SK-MEL-5 (cell line): ENCODE data around the gene GNPAT. TPM values are rescaled to one million over a fixed set of nuclear protein-coding genes. Genes with fewer than 3 reads are reported as not detected.
"Not testable (repeated sequence)": the region's sequence is repeated elsewhere in the genome, so short reads cannot be mapped to it uniquely, and the experiment has no call there.

Experiments
- DNase-seq: peaks from one replicate; pipeline ENCODE4 v3.0.0-alpha.2; 2016; ENCODE audit warnings: low read depth, low spot score
- in situ Hi-C: cut with HindIII; loops from 2 replicates; pipeline ENCODE4 v1.10.0; 2016; ENCODE audit warnings: low sequenced_read_pairs, high pct_unique_total_duplicates, low pct_unique_long_range_greater_than_20kb
- total RNA-seq: library from RNA; depleted of rRNA; stranded (reverse); fragments of >200 nt; shearing (Covaris generic); gene quantifications from 2 replicates; pipeline ENCODE4 v1.2.3, GENCODE V29; 2014

The GNPAT gene
- total RNA-seq, 1 experiment from 2014 or later = 50.1 TPM

DNA sequence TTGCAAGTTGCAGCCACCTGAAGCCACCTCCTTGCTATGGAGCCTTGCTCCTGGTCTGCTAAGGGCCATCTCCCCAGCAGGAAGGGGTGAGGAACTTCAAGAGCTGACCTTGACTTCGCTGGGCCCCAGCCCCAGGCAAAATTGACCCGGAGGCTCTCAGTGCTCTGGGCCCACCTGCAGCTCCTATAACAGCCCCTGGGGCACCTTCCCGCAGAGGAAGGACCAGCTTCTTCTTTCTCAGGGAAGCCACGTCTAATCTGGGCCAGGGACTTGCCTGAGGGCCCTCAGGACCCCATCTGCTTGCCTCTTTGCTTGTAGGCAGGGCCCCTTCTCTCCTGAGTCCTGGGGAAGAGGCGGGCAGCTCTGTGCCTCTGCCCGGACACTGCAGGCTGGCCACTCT, 30.9 kb upstream of the GNPAT start:
- in situ Hi-C loops = no loop called here
- no peak for DNase-seq

DNA sequence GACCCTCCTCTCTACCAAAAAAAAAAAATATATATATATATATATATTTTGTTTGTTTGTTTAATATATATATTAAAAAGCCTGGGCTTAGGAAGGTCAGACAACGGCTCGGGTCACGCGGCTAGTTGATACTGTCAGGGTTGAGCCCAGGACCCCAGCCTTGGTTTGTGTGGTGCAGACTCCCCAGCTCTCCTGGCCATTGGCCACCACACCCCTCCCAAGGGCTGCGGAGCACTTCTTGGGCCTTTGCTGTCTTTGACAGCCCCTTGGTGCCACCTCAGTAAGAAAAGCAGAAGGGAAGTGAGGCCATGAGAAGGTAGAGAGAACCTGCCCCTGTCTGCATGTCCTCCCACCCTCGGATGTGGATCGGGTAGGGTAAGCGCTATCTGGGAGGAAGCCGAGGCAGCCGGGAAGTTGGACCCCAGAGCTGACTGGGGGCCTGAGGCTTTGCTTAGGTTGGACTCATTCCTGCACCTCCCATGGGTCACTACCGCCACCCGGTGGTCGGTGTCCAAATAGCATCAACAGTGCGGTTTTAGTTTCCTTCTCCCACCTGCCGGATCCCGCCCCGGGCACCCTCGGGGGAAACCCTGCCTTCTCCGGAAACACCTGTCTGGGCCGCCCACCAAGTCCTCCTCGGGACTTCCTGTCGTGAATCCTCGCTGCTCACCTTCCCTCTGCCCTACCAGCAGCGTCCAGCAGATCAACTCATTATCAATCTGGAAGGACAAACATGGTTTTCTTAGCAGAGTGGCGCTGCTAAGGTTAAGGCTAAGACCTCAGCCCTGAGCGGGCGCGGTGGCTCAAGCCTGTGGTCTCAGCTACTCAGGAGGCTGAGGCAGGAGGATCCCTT, 29.8 kb upstream of the GNPAT start:
- in situ Hi-C loops = no loop called here
- DNase-seq = peak; percentile 82

DNA sequence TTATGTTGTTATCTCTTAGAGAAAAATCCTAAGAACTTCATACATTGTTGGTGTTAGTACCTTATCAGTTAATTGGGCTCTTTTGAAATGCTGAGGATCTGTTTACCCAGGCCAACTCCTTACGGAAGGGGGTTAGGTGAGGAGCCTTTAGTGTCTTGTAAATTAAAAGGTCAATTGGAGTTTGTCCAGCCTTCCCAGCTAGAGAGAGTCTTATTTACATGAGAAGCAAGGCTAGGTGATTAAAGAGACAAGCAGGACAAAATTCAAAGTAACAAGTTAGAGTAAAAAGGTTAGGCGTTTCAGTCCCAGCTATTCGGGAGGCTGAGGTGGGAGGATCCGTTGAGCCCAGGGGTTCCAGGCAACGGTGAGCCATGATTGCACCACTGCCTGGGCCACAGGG, 28.7 kb upstream of the GNPAT start:
- in situ Hi-C loops, DNase-seq: not testable (repeated sequence)

DNA sequence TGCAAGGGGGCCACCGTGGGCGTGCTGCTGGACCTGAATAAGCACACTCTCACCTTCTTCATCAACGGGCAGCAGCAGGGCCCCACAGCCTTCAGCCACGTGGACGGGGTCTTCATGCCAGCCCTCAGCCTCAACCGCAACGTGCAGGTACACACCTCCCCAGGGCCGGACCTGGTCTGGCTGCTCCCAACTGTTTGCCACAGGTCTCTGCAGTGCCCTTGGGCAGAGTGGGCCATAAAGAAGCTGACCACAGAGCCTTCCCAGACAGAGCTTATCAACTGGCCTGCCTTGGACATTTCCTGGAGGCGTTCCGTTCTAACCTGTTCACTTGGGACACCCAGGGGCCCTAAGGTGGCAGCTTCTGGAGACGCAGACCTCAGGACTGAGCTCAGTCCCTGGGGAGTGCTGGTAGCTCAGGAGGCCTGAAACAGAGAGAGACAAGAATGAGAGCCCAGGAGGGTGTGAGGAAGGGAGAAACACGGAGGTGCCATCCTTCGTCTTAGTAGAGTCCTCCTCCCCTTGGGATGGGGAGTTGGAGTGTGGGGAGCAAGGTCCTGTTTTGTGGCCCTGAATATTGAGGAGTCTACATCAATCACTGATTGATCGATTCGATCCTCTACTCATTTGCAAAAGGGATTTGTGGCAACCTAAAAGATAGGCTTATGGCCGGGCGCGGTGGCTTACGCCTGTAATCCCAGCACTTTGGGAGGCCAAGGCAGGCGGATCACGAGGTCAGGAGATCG, 27.0 kb upstream of the GNPAT start:
- in situ Hi-C loops = no loop called here

DNA sequence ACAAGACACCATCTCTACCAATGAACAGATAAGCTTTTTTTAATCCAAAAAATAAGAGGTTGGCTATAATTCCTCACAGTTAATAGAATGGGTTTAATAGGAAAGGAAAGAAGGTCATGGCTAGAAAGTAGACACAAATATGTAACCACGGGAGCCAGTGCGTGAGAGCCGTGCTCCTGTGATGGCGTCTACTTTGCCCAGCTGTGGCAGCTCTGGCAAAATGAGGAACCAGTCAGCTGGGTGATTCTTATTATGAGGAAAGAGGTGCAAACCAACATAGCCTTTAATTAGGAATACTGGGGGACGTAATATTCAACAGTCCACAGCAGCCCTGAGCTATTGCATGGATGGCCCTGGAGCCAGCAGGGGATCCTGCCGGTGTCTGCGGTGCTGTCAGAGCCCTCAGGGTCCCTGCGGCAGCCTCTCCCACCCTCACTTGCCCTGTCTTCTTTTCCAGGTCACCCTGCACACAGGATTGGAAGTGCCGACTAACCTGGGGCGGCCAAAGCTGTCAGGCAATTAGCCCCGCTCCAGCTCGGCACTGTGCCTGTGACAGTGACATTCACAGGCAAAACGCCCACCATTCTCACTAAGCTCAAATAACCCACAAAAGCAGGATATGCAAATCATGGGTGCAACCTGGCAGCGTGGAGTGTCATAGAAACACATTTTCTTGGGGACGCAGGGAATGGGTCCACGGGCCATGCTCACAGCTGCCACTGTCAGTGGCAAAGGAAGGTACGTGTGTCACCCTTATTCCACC, 25.9 kb upstream of the GNPAT start:
- DNase-seq = no peak
- in situ Hi-C loops = no loop called here

More for the DNA sequence above, 27.0 kb upstream of the GNPAT start:
- no peak for DNase-seq

DNA sequence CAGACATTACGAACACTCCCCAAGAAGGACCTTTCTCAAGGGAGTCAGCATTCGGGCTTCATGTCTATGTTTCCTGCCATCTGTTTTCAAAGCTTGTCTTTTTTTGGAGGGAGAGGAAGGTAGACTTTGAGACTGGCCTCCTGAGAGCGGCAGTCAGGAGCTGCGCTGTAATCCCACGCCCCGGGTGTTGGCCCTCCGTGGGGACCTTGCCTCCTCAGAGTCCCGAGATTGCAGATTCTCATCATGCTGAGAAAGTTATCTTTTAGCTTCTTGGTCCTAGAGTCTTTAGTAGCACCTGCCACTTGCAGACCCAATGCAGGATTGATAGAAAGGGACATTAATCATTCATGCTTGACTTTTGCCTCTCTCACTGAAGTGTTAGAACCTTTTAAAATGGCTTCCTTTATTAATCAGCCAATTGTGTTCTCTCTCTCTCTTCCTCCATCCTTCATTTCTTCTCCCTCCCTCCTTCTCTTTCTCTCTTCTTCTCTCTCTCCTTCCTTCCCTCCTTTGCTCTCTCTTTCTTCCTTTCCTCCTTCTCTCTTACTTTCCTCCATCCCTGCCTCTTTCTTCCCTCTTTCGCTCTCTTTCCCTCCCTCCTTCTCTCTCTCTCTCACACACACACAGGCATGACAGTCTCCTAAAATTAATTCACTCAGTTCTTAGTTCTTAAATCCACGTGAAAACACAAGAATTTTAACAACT, 25.2 kb upstream of the GNPAT start:
- in situ Hi-C loops = no loop called here
- no peak for DNase-seq

DNA sequence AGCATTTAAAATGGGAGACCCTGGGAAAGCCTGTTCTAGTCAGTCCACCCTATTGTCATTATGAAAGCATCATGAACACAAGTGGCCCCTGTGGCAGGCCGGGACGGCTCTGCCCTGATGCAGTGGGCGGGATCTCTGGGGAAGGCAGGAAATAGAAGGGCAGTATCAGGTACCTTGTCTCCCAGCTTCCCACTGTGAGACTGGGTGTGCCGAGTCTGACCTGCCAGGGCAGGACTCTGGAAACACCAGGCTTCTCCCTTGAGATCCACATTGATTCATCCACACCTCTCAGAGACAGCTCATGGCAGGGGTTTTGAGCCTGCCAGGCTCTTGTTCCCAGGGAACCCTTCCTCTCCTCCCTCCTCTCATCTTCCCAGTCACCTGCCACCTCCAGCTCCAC, 24.5 kb upstream of the GNPAT start:
- no peak for DNase-seq

DNA sequence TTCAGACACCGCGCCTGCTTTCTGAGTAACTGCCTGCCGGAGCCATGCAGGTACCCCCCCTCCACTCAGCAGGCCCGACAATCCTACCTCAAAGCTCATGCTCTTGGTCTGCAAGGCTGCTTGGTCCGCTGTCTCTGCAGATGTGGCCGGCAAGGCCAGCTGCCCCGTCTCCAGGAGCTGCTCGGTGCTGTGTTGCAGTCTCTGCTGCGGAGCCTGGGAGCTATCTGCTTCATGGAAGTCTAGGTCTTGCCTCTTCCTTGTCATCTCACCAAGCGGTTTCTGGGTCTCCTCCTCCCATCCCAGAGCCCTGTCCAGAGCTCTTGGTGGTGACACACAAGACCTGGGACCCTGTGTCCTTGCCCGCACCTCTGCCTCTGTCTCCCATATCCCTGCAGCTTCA, 24.0 kb upstream of the GNPAT start:
- in situ Hi-C loops = no loop called here

More for the DNA sequence above, 24.5 kb upstream of the GNPAT start:
- in situ Hi-C loops = no loop called here

DNA sequence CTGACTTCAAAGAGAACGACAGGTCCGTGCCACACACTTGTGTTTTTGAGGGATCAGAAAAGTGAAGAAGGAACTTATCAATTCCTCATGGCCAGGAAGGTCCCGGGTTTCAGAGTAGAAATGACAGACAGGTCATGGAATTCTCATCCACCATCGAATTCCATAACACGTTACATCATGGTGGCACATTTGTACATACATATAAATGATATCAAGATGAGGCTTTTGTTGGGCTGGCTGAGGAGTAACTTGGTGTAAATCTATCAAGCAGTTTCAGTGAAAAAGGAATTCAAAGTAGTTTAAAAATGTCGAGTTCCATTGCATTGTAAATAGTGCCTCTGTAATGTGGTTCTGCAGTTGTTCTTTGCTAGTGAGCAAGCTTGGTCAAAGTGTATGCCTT, 22.9 kb upstream of the GNPAT start:
- DNase-seq = no peak
- in situ Hi-C loops = no loop called here

More for the DNA sequence above, 24.0 kb upstream of the GNPAT start:
- no peak for DNase-seq

DNA sequence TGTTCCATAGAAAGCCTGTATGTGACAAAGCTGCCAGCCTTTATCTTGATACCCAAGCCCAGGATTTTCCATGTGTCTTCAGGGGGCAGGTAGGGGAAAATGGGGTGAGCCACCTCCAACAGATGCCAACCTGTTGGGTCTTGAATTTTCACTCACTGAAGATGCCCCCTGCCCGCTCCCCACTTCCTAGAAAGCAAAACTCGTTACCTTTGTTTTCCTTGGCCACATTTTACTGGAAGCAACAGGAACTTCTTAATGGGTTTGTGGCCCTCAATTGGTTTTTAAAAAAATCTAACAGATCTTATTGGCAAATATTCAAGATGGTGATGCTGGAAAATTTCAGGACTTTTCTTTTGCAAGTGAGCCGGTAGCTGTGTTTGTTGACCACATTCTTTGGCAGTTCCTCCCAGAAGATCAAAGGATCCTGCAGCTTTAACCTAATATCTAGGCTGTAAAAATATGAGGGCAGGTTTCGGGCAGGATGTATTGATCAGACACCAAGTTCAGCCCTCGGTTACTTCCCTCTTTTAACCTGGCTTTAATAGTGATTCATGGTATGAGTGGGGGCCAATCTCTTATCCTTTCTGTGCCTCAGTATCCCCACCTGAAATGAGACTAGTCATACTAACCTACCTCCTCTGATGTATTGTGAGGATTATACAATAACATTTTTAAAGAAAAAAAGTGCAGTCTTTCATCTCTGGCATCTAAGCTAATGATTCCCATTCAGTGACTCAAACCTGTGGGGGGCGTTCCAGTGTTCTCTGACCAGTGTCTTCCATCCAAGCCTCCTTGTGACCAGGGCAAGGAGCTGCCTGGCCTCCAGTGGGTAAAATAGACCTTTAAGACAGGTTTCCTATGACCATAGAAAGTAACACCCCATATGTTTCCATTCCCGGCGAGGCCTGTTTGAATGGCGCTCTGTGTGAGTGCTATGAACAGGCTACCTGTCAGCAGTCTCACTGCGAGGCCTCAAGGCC, 21.3 kb upstream of the GNPAT start:
- in situ Hi-C loops = no loop called here

DNA sequence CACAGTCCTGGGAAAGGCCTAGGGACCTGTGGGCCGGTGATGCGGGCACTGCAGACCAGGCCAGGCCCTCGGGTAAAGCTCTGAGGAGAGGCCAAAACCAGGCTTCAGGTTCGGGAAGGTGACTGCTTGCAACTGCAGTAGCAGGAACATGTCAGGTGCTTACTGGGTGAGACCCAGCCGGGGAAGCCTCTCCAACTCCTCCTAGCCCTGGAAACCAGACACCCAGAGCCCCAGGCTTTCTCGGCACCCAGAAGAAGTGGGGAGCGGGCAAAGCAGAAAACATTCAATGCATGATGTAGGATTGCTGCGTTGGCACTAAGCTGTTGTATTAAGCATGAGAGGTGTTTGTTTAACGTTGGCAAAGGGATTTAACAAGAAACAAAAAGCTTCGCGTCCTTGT, 20.2 kb upstream of the GNPAT start:
- DNase-seq = no peak
- in situ Hi-C loops = no loop called here

More for the DNA sequence above, 21.3 kb upstream of the GNPAT start:
- no peak for DNase-seq

DNA sequence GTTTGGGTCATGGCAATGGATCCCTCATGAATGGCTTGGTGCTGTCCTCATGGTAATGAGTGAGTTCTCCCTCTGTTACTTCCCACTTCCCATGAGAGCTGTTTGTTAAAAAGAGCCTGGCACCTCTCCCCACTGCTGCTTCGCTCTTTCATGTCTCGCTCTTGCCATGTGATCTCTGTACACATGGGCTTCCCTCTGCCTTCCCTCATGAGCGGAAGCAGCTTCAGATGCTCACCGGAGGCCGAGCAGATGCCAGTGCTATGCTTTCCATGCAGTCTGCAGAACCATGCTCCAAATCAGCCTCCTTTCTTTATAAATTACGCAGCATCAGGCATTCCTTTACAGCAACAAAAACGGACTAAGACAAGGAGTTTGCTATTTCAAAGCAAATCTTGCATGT, 14.9 kb upstream of the GNPAT start:
- in situ Hi-C loops = no loop called here

DNA sequence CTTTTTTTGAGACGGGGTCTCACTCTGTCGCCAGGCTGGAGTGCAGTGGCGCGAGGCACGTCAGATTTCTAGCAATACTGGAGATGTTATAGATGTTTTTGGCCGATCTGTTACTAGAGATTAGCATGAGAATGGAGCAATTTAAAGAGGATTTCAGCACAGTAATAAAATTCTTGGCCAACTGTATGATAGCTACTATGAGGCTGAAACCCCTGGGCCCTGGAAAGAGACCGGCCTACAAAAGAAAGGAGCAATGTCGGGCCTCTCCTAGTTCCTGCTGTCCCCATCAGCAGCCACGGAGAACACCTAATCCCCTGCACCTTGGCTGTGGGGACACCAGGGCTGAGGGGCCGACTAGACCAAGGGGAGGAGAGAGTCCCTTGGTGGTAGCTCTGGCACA, 9.5 kb upstream of the GNPAT start:
- in situ Hi-C loops = no loop called here
- DNase-seq = no peak

More for the DNA sequence above, 14.9 kb upstream of the GNPAT start:
- no peak for DNase-seq

DNA sequence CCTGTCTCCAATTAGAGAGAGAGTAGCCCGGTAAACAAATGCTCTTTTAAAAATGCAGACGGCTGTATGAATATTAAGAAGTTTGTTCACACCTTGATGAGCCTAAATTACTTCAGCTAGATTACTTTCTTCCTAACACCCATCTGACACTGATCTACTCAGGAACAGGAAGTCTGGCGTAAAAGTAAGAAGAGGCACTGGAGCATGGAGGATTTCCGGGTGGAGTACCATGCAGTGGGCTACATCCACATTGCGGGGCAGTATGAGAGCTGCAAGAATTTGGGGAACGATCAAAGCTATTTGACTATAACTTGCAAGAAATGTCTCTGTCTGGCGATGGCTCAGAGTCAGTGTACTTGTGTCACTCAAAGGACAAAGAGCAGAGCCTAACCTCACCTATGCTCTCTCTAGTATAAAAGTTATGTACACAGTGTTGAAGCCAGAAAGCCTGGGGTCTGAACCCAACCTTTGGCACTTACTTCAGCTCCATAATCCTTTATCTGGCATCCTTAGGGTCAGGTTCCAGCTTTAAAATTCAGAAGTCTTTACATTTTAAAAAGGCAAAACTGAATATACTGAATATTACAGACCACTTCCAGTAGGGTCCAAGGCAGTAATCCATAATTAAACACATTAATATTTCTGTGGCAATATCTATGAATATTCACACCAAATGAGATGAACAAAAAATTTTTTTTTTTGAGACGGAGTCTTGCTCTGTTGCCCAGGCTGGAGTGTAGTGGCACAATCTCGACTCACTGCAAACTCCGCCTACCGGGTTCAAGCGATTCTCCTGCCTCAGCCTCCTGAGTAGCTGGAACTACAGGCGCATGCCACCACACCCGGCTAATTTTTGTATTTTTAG, 7.9 kb upstream of the GNPAT start:
- DNase-seq = no peak
- in situ Hi-C loops = no loop called here

DNA sequence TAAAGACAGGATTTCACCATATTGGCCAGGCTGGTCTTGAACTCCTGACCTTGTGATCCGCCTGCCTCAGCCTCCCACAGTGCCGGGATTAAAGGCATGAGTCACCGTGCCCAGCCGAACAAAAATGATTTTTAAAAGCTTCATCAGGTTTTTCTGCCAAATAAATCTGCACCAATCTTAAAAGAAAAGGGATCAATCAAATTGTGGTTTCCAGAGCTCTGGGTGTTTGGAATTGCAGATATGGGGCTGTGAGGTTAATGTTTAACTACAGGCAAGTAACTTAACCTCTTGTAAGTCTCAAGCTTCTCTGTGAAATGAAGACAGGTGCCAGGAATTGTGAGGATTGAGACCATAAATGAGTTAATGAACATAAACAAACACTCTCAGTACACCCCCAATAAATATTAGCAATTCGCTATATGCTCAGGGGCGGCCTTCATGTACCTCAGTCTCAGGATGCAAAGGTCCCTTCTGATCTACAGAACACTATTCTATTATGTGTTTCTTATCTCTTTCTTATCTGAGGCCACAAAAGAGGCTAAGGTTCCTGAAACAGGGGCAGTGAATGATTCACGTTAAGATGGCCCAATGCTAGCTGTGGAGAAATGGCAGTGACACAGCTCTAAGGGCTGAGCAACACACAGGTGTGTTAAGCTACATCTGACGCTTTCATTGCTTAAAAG, 7.1 kb upstream of the GNPAT start:
- in situ Hi-C loops = no loop called here

More for the DNA sequence above, 7.1 kb upstream of the GNPAT start:
- no peak for DNase-seq
